HFFc6 (cell line): ENCODE data around the gene MORN5. TPM values are rescaled to one million over a fixed set of nuclear protein-coding genes. Genes with fewer than 3 reads are reported as not detected.

Experiments
- DNase-seq: peaks from one replicate; pipeline ENCODE4 v3.0.0-alpha.2; 2018
- H3K27ac Mint-ChIP-seq: 2 replicates; pipeline ENCODE4 v1.8.0; 2020; ENCODE audit warnings: mild to moderate bottlenecking, mixed read lengths
- H3K27me3 Mint-ChIP-seq: 2 replicates; pipeline ENCODE4 v1.8.0; 2021; ENCODE audit warnings: mild to moderate bottlenecking, moderate library complexity, mixed read lengths; ENCODE audit not compliant: insufficient read depth
- H3K36me3 Mint-ChIP-seq: 2 replicates; pipeline ENCODE4 v1.8.0; 2021; ENCODE audit warnings: low read depth, mixed read lengths
- H3K4me1 Mint-ChIP-seq: 2 replicates; pipeline ENCODE4 v1.8.0; 2020; ENCODE audit warnings: low read depth, mixed read lengths
- H3K4me3 Mint-ChIP-seq: 2 replicates; pipeline ENCODE4 v1.8.0; 2020; ENCODE audit warnings: mild to moderate bottlenecking, moderate library complexity, mixed read lengths
- H3K9me3 Mint-ChIP-seq: 2 replicates; pipeline ENCODE4 v1.8.0; 2020; ENCODE audit warnings: mild to moderate bottlenecking, mixed read lengths
- CTCF ChIP-seq: fragments of 200-600 bp; sonication (generic); IDR thresholded peaks from 2 replicates; pipeline ENCODE4 v1.5.0; 2021; ENCODE audit warnings: antibody characterized with exemption, mild to moderate bottlenecking
- total RNA-seq, 6 experiments: library from RNA; stranded (reverse); fragmentation: NEBNext Ultra II Directional; extraction: Animal tissue kit (Norgen Biotek cat#: 25700); gene quantifications; 2 replicates in 1 of 6; 3 replicates in 5 of 6; pipeline ENCODE4 v1.2.3, GENCODE V29; 2021

MORN5 gene
- total RNA-seq, 6 experiments from 2014 or later = not detected

GRCh38 chr9:122225312-122226141 lies 65.8 kb downstream of the MORN5 start:
- TF ChIP-seq CTCF = no peak
- peaks cover 8% of the 10 kb centered on the region; the same call in 1 of the 2 replicates for H3K4me1 Mint-ChIP-seq
- H3K4me3 Mint-ChIP-seq = no peak overlapping the region; the same call in 1 of the 2 replicates
- no peaks in the 10 kb centered on the region for H3K9me3 Mint-ChIP-seq
- H3K36me3 Mint-ChIP-seq = peaks cover 3% of the 10 kb centered on the region; the same call in 1 of the 2 replicates
- H3K27me3 Mint-ChIP-seq = peaks cover 47% of the 10 kb centered on the region
- no peak for DNase-seq
- H3K27ac Mint-ChIP-seq = no peak overlapping the region

GRCh38 chr9:122226142-122226757 lies 66.5 kb downstream of the MORN5 start:
- peaks cover 3% of the 10 kb centered on the region; the same call in 1 of the 2 replicates for H3K36me3 Mint-ChIP-seq
- H3K27me3 Mint-ChIP-seq = peaks cover 43% of the 10 kb centered on the region
- H3K4me3 Mint-ChIP-seq = peak overlapping the region; percentile 12; the same call in 1 of the 2 replicates
- H3K9me3 Mint-ChIP-seq = no peaks in the 10 kb centered on the region
- H3K27ac Mint-ChIP-seq = no peak overlapping the region
- H3K4me1 Mint-ChIP-seq = peaks cover 8% of the 10 kb centered on the region; the same call in 1 of the 2 replicates
- DNase-seq = no peak
- no peak for TF ChIP-seq CTCF

- peaks cover 3% of the 10 kb centered on the region; the same call in 1 of the 2 replicates for H3K36me3 Mint-ChIP-seq
- H3K9me3 Mint-ChIP-seq = no peaks in the 10 kb centered on the region
- no peak for DNase-seq
- H3K27me3 Mint-ChIP-seq = peaks cover 37% of the 10 kb centered on the region
- H3K27ac Mint-ChIP-seq = no peak overlapping the region
- peaks cover 8% of the 10 kb centered on the region; the same call in 1 of the 2 replicates for H3K4me1 Mint-ChIP-seq
- no peak overlapping the region for H3K4me3 Mint-ChIP-seq
- TF ChIP-seq CTCF = no peak
These were observed 67.3 kb downstream of the MORN5 start for GRCh38 chr9:122226758-122227574.

- no peak overlapping the region for H3K27ac Mint-ChIP-seq
- H3K36me3 Mint-ChIP-seq = peaks cover 3% of the 10 kb centered on the region; the same call in 1 of the 2 replicates
- H3K4me1 Mint-ChIP-seq = peaks cover 8% of the 10 kb centered on the region; the same call in 1 of the 2 replicates
- H3K9me3 Mint-ChIP-seq = no peaks in the 10 kb centered on the region
- no peak for TF ChIP-seq CTCF
- peaks cover 32% of the 10 kb centered on the region for H3K27me3 Mint-ChIP-seq
- no peak for DNase-seq
- H3K4me3 Mint-ChIP-seq = peak overlapping the region; percentile 46; the same call in 1 of the 2 replicates
These were observed 67.8 kb downstream of the MORN5 start for GRCh38 chr9:122227575-122227900.

- H3K27me3 Mint-ChIP-seq = peaks cover 30% of the 10 kb centered on the region
- TF ChIP-seq CTCF = no peak
- DNase-seq = no peak
- no peak overlapping the region for H3K27ac Mint-ChIP-seq
- peaks cover 3% of the 10 kb centered on the region; the same call in 1 of the 2 replicates for H3K36me3 Mint-ChIP-seq
- H3K4me1 Mint-ChIP-seq = peaks cover 8% of the 10 kb centered on the region; the same call in 1 of the 2 replicates
- H3K4me3 Mint-ChIP-seq = peak overlapping the region; percentile 61; the same call in 1 of the 2 replicates
- no peaks in the 10 kb centered on the region for H3K9me3 Mint-ChIP-seq
These were observed 68.5 kb downstream of the MORN5 start for GRCh38 chr9:122228191-122228567.
